Ishikawa (cell line): ENCODE data around the gene POU5F2.

Experiments
- CEBPB ChIP-seq: IDR thresholded peaks from 2 replicates; pipeline ENCODE4 v1.6.1; 2012
- CREB1 ChIP-seq: IDR thresholded peaks from 2 replicates; pipeline ENCODE4 v1.6.1; 2012; ENCODE audit warnings: low read depth
- EGR1 ChIP-seq: IDR thresholded peaks from 2 replicates; pipeline ENCODE4 v1.6.1; 2012
- EP300 ChIP-seq: IDR thresholded peaks from 2 replicates; pipeline ENCODE4 v1.6.1; 2012; ENCODE audit warnings: borderline replicate concordance
- FOXM1 ChIP-seq: IDR thresholded peaks from 2 replicates; pipeline ENCODE4 v1.6.1; 2012; ENCODE audit warnings: low read depth, borderline replicate concordance
- MAX ChIP-seq: IDR thresholded peaks from 2 replicates; pipeline ENCODE4 v1.6.1; 2012
- NFIC ChIP-seq: IDR thresholded peaks from 2 replicates; pipeline ENCODE4 v1.6.1; 2012
- RAD21 ChIP-seq: IDR thresholded peaks from 2 replicates; pipeline ENCODE4 v1.6.1; 2012; ENCODE audit warnings: low read depth
- REST ChIP-seq: IDR thresholded peaks from 2 replicates; pipeline ENCODE4 v1.6.1; 2012; ENCODE audit warnings: low read depth, mild to moderate bottlenecking
- TAF1 ChIP-seq: IDR thresholded peaks from 2 replicates; pipeline ENCODE4 v1.6.1; 2012; ENCODE audit warnings: low read depth, mild to moderate bottlenecking
- TCF12 ChIP-seq: IDR thresholded peaks from 2 replicates; pipeline ENCODE4 v1.6.1; 2012; ENCODE audit warnings: low read depth
- TEAD4 ChIP-seq: IDR thresholded peaks from 2 replicates; pipeline ENCODE4 v1.6.1; 2012
- USF1 ChIP-seq: IDR thresholded peaks from 2 replicates; pipeline ENCODE4 v1.6.1; 2012
- YY1 ChIP-seq: IDR thresholded peaks from 2 replicates; pipeline ENCODE4 v1.6.1; 2012; ENCODE audit warnings: low read depth
- ZBTB7A ChIP-seq: IDR thresholded peaks from 2 replicates; pipeline ENCODE4 v1.6.1; 2012; ENCODE audit warnings: low read depth

POU5F2 gene

GRCh38 chr5:93746406-93747056, 5.1 kb upstream of the POU5F2 start:
- TF ChIP-seq YY1 (no peak), EGR1 (no peak), FOXM1 (no peak), CREB1 (no peak), NFIC (no peak), REST (no peak), CEBPB (no peak), TCF12 (no peak), MAX (no peak), TEAD4 (no peak), RAD21 (no peak), USF1 (no peak), EP300 (no peak), ZBTB7A (no peak), TAF1 (no peak)

GRCh38 chr5:93736284-93736683, 5.1 kb downstream of the POU5F2 start:
- TF ChIP-seq FOXM1 (no peak), EP300 (no peak), TAF1 (no peak), REST (no peak), USF1 (no peak), ZBTB7A (no peak), NFIC (no peak), MAX (no peak), CEBPB (no peak), RAD21 (no peak), YY1 (no peak), EGR1 (no peak), TCF12 (no peak)

GRCh38 chr5:93735378-93735777, 6.0 kb downstream of the POU5F2 start:
- TF ChIP-seq ZBTB7A (no peak), FOXM1 (no peak), REST (no peak), TEAD4 (no peak), RAD21 (no peak), EP300 (no peak), USF1 (no peak), NFIC (no peak), EGR1 (no peak), TCF12 (no peak), CEBPB (no peak), MAX (no peak), CREB1 (no peak), TAF1 (no peak)

GRCh38 chr5:93731987-93732386, 9.4 kb downstream of the POU5F2 start:
- TF ChIP-seq EGR1 = no peak
- no peak for TF ChIP-seq CREB1
- no peak for TF ChIP-seq EP300
- TF ChIP-seq YY1 = no peak
- TF ChIP-seq ZBTB7A = no peak
- no peak for TF ChIP-seq TEAD4
